Subcutaneous abdominal adipose tissue (tissue), 5 donors: ENCODE measurements around the gene TMUB2.
"Not testable (repeated sequence)": the region's sequence is repeated elsewhere in the genome, so short reads cannot be mapped to it uniquely, and the experiment has no call there.

Experiments used
- H3K27ac ChIP-seq: one replicate; pipeline ENCODE4 v1.7.0; 2013; ENCODE audit warnings: low read depth, mild to moderate bottlenecking, inconsistent platforms, low read length, moderate library complexity
- H3K27me3 ChIP-seq, 5 donors: one replicate each; pipeline ENCODE4 v1.7.0; 2013; ENCODE audit warnings: low read length in 5 of 5, inconsistent platforms in 1 of 5; ENCODE audit not compliant: control insufficient read depth in 5 of 5, insufficient read depth in 4 of 5
- H3K36me3 ChIP-seq, 5 donors: one replicate each; pipeline ENCODE4 v1.7.0; 2013; ENCODE audit warnings: low read length in 5 of 5; ENCODE audit not compliant: control insufficient read depth in 5 of 5, insufficient read depth in 5 of 5
- H3K4me1 ChIP-seq, 5 donors: one replicate each; pipeline ENCODE4 v1.7.0; 2013; ENCODE audit warnings: low read length in 5 of 5, mild to moderate bottlenecking in 3 of 5, moderate library complexity in 1 of 5; ENCODE audit not compliant: control insufficient read depth in 5 of 5, insufficient read depth in 5 of 5
- H3K4me3 ChIP-seq, 5 donors: one replicate each; pipeline ENCODE4 v1.7.0; 2013; ENCODE audit warnings: low read length in 5 of 5, low read depth in 1 of 5
- H3K9ac ChIP-seq, 5 donors: one replicate each; pipeline ENCODE4 v1.7.0; 2013; ENCODE audit warnings: low read length in 5 of 5, mild to moderate bottlenecking in 4 of 5, moderate library complexity in 3 of 5
- H3K9me3 ChIP-seq, 5 donors: one replicate each; pipeline ENCODE4 v1.7.0; 2013; ENCODE audit warnings: low read length in 5 of 5; ENCODE audit not compliant: control insufficient read depth in 5 of 5
- donor health status: healthy.
- donor health status: healthy.
- donor health status: healthy.
- donor health status: healthy.
- donor health status: healthy.

Gene TMUB2

DNA sequence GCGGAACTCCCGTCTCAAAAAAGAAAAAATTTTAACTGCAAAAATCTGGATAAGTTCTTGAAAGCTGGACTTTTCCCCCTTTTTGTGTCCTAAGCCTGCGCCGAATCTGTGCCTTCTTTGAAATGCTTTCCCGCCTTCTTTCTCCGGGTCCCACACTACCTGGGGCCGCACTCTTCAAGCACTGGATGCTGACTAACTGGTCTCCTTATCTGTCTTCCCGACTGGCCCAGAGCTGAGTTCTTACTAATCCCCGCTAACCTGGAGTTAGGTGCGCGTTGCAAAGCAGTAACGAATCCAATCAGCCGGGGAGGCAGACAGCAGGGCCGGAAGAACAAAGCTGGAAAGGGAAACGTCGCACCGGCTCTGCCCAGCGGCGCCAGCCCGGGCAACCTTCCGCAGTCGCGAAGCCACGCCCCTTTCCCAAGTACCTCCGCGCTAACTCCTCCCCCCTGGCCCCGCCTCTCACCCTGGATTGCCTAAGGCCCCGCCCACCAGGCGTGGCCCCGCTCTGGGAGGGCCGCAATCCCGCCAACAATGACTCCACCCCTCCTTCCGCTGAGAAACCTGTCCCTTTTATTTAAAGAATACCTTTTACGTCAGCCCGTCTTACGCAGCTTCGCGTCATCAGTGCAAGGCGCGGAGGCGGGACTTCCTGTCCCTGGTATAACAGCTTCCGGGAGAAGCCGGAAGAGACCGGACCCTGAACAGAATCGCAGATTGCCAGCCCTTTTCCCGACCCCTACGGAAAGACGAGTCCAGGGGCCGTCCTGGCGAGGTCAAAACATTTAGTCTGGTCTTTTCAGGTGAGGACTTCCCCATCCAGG is at the start of gene TMUB2:
TMUB2 (plus strand) TSS at position 666 of the 824 bp plus-strand sequence. CDS start 737 bp downstream, outside the sequence.
- Histone ChIP-seq H3K9me3 (no peaks in the 10 kb centered on the region), H3K9ac (peak within 1 kb of the TSS; percentile 90 to 98 (median 95)), H3K36me3 (peaks cover 0 to 40% (median 32%) of the 10 kb centered on the region in 5 donors), H3K4me3 (peak within 1 kb of the TSS; percentile 94 to 98 (median 96)), H3K4me1 (peaks cover 3 to 40% (median 31%) of the 10 kb centered on the region in 5 donors), H3K27ac (peak within 1 kb of the TSS; percentile 93), H3K27me3 (no peaks in the 10 kb centered on the region)

DNA sequence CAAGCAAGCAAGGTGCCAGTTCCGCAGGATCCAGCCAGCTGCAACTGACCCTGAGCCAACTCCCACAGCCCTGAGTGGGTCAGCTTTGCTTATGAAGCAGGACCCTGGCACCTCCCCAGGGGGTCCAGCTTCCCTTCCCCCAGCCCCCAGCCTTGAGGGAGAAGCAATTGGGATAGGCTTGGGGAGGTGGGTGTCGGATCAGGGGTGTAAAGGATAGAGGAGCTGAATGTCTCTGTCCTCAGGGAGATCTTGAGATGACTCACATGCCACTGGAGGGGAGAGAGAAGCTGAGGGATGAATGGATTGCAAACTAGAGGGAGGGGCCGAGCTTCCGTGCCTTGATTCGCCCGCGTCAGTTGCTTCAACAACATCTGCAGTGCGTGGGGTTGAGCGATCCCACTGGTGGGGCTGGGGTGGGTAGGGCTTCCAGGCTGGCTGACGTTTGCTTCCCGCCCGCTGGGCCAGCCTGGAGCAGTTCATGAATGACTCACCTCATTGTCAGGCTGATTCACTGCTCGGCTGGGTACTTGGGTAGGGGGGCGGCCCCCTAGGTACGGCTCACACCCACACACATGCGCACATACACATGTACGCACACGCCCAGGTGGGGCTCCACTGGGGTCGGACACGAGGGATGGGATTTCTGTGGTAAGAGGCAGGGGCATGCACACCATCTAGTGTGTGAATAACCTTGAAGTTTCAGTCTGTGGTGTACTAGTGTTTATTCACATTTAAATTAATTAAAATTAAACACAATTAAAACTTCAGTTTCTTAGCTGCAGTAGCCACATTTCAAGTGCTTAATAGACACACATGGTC is 48.7 kb upstream of the TMUB2 start:
- Histone ChIP-seq H3K27ac (no peak overlapping the region), H3K9ac (peak overlapping the region in 1 of 5 donors; percentile 27), H3K4me1 (peaks cover 3 to 21% (median 16%) of the 10 kb centered on the region in 5 donors), H3K36me3 (no peaks in the 10 kb centered on the region), H3K27me3 (peaks cover 0 to 5% (median 3%) of the 10 kb centered on the region in 5 donors), H3K4me3 (no peak overlapping the region), H3K9me3 (no peaks in the 10 kb centered on the region)

DNA sequence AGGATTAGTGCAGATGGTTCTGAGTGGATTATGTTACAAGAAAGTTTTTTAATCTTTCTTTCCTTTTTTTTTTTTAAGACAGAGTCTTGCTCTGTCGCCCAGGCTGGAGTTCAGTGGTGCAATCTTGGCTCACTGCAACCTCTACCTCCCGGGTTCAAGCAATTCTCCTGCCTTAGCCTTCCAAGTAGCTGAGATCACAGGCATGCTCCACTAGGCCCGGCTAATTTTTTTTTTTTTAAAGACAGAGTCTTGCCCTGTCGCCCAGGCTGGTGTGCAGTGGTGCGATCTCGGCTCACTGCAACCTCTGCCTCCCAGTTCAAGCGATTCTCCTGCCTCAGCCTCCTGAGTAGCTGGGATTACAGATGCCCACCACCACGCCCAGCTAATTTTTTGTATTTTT is 42.9 kb upstream of the TMUB2 start:
- not testable (repeated sequence) for H3K9me3 ChIP-seq, H3K36me3 ChIP-seq, H3K4me3 ChIP-seq, H3K27me3 ChIP-seq, H3K9ac ChIP-seq, H3K27ac ChIP-seq
- H3K4me1 ChIP-seq = peaks cover 4 to 46% (median 30%) of the 10 kb centered on the region in 5 donors

DNA sequence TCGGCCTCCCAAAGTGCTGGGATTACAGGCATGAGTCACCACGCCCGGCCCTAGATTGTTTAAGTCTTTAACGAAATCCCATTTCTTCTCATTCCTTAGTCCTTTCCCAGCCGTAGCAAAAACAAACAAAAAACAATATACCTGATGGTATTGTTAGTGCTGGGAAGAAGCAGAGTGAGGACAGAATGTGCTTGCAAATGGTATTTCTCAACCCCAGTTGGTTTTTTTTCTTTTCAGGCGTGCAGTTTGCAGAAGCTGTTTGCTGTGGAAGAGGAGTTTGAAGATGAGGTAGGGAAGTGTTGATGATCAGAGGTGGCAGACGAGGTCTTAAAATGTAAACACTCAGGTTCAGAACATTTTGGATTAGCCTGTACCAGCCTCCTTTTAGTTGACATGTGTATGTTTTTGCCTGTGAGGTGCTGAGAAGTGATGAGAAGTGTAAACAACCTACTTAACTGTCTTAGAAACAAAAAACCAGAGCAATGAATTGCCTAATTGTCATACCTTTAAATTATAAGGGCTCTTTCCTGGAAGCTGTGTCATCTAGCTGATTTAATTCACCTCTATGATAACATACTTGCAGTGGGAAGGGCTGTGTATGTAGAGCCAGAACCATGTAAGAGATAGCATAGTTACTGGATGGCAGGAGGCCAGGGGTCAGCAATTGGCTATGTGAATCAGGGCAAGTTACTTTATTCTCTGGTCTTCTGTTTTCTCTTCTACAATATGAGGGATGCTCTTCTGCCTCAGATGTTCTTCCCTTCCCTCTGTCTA is 41.6 kb upstream of the TMUB2 start:
- Histone ChIP-seq H3K27me3 (no peaks in the 10 kb centered on the region), H3K9me3 (no peaks in the 10 kb centered on the region), H3K4me1 (peaks cover 4 to 48% (median 31%) of the 10 kb centered on the region in 5 donors), H3K9ac (no peak overlapping the region), H3K36me3 (no peaks in the 10 kb centered on the region), H3K4me3 (no peak overlapping the region), H3K27ac (no peak overlapping the region)

DNA sequence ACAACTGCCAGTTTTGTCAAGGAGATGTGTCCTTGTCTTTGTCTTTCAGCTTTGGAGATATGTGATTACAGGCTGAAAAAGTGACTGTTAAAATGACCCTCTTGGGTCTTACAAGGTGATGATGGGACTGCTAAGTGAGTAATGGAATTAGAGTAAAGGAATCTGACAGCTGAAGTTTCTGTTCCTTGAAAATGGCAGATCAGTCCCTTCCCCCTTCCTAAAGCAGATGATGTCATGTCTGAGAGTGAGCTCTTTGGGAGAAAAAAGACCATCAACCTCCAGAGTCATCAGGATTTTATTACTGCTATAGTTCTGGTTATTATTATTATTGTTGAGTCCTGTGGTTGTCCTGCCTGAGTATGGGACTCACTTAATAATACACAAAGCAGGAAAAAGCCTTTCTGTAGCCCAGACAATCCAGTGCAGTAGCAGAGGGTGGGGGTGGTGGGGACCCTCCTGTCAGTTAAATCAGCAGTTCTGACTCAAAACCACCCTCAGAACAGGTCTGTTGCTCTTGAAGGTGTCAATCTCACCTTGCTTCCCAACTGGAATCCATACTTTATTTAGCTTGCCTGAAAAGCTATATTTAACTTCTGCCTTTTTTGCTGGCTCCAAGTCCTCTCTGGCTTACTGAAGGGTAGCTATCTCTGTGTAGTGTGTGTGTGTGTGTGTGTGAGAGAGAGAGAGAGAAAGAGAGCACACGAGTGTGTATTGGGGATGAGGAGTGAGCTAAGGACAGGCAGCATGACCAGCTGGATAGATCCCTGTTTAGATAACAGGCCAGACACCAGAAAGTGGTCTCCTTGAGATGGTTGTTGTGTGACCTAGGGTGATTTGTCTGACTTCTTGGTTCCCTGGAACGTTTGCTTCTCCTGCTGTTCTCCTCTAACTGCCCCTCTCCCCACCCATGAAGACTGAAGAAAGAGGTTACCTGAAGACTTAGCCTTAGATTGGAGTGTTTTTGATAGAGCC is 40.1 kb upstream of the TMUB2 start:
- H3K27ac ChIP-seq = no peak overlapping the region
- no peaks in the 10 kb centered on the region for H3K36me3 ChIP-seq
- H3K9me3 ChIP-seq = no peaks in the 10 kb centered on the region
- H3K27me3 ChIP-seq = no peaks in the 10 kb centered on the region
- H3K4me3 ChIP-seq = no peak overlapping the region
- peak overlapping the region in 3 of 5 donors; percentile 7 to 56 (median 51) for H3K9ac ChIP-seq
- peaks cover 4 to 48% (median 31%) of the 10 kb centered on the region in 5 donors for H3K4me1 ChIP-seq

DNA sequence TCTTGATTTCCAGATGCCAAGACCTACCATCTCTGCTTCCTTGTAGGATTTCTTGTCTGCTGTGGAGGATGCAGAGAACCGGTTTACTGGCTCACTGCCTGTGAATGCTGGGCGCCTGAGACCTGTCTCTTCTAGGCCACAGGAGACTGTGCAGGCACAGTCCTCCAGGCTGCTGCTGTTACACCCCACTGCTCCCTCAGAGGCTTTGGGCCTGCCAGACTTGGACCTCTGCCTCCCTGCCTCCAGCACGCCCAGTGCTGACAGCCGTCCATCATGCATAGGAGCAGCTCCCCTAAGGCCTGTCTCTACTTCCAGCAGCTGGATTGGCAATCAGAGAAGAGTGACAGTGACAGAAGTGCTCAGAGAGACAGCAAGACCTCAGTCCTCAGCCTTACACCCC is 39.0 kb upstream of the TMUB2 start:
- peak overlapping the region in 2 of 5 donors; percentile 30 to 44 for H3K9ac ChIP-seq
- no peaks in the 10 kb centered on the region for H3K27me3 ChIP-seq
- no peak overlapping the region for H3K4me3 ChIP-seq
- H3K36me3 ChIP-seq = peaks cover 0 to 3% (median 0%) of the 10 kb centered on the region in 5 donors
- H3K4me1 ChIP-seq = peaks cover 2 to 38% (median 21%) of the 10 kb centered on the region in 5 donors
- H3K27ac ChIP-seq = no peak overlapping the region
- no peaks in the 10 kb centered on the region for H3K9me3 ChIP-seq

DNA sequence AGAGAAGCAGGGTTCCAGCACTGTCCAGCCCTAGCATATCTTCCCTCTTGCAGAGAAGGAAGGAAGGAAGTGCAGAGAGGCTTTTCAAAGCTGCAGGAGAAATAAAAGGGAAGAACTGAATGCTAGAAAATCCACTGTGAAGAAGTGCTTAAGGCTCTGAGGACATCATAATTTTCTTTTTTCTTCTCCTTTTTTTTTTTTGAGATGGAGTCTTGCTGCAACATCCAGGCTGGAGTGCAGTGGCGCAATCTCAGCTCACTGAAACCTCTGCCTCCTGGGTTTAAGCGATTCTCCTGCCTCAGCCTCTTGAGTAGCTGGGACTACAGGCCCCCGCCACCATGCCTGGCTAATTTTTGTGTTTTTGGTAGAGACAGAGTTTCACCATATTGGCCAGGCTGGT is 37.7 kb upstream of the TMUB2 start:
- not testable (repeated sequence) for H3K36me3 ChIP-seq, H3K27ac ChIP-seq, H3K9me3 ChIP-seq, H3K27me3 ChIP-seq, H3K4me3 ChIP-seq
- Histone ChIP-seq H3K4me1 (peaks cover 2 to 30% (median 17%) of the 10 kb centered on the region in 5 donors), H3K9ac (peak overlapping the region in 2 of 5 donors; percentile 23 to 32)

DNA sequence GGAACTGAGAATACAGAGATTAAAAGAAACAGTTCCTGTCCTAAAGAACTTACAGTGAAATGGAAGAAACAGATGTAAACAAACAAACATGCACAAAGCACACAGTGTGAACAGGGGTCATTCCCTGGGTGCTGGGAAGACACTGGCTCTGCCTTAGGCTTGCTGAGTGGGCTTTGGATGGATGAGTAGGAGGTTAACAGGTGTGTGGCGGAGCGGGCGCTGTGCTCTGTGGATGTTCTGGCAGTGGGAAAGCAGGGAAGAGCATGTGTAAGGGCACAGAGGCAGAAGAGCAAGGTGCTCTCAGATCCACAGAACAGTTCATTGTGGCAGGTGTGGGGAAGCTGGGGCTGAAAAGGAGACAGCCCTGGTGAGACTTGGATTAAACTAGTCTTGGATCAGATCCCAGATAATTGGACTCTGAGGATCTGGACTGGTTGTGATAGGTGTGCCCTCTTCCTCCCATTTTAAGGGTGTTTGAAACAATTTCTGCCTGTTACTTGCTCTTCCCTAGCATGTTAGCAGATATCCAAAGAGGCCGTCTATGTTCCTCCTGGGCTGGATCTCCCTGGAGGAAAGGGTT is 36.9 kb upstream of the TMUB2 start:
- Histone ChIP-seq H3K4me1 (peaks cover 2 to 26% (median 17%) of the 10 kb centered on the region in 5 donors), H3K27me3 (no peaks in the 10 kb centered on the region), H3K36me3 (peaks cover 0 to 6% (median 2%) of the 10 kb centered on the region in 5 donors), H3K4me3 (no peak overlapping the region), H3K9me3 (no peaks in the 10 kb centered on the region), H3K9ac (no peak overlapping the region), H3K27ac (no peak overlapping the region)
